ENCODE data around the gene PRPH.
"Not testable (repeated sequence)": the region's sequence is repeated elsewhere in the genome, so short reads cannot be mapped to it uniquely, and the experiment has no call there.

PRPH gene

DNA sequence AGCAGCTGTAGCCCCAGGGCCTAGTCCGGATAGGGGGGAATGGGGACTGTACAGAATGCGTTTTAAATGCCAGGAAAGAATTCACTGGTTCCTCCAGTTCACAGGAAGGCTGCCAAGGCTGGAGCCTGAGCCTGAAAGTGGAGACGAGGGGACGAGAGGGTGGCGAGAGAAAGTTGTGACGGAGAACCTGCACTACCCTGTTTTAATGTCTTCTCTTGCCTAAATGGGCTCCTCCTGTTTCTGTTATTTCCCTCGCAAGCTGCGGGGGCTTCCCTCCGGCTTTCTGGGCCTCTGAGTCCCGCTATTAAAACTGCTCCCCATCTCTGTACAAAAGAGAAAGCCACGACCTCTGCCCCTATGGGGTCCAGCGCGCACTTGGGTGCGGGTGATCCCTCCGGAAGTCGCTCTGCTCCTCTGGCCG is 37.5 kb downstream of the PRPH start:
- no peak for DNase-seq (ENCODE audit: low read depth in 1 of 2, low spot score in 1 of 2)

DNA sequence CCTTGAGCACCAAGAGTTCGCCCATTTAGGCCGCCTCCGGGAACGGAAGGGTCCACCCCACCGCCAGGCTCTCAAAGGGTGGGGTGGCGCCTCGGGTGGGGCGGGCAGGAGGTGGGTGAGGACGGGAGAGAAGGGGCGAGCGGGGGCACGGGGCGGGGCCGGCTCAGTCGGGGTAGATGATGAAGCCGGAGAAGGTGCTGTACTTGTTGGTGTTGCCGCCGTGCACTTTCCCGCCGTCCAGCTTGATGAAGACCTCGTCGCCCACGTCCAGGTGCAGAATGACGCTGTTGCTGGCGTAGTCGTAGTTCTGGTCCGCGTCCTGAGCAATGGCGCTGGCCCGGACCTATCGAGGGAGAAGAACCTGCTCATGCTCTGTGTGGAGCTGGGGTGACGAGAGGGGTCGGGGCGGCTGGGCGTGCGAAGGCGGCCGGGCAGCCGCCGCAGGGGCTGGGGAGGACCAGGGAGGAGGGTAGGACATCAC is 38.0 kb downstream of the PRPH start:
- DNase-seq (ENCODE audit: low read depth in 1 of 2, low spot score in 1 of 2) = no peak

DNA sequence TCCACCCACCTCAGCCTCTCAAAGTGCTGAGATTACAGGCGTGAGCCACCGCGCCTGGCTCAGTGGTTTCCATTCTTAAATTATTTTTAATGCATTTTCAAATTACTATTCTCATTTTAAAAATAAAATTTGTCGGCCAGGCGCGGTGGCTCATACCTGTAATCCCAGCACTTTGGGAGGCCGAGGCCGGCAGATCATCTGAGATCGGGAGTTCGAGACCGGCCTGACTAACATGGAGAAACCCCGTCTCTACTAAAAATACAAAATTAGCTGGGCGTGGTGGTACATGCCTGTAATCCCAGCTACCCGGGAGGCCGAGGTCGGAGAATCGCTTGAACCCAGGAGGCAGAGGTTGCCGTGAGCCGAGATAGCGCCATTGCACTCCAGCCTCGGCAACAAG is 38.8 kb downstream of the PRPH start:
- not testable (repeated sequence) for DNase-seq (ENCODE audit: low read depth in 1 of 2, low spot score in 1 of 2)

DNA sequence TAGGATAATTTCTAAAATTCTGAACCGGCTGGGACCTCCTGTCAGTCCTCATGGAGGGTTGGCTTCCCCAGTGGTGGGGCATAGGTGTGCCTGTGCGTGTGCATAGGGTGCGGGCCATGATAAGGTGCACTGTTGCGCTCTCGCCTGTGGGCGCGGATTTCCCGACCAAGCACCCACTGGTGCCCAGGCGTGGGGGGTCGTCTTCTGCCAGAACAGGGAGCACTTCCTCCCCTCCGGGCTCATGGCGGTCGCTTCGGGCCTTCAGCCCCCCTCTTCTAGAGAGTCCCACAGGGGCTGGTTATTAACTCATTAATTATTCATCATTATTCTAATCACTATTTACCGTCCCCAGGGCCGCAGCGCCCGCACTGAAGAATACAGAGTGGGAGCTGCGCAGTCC is 39.3 kb downstream of the PRPH start:
- DNase-seq (ENCODE audit: low read depth in 1 of 2, low spot score in 1 of 2) = no peak

DNA sequence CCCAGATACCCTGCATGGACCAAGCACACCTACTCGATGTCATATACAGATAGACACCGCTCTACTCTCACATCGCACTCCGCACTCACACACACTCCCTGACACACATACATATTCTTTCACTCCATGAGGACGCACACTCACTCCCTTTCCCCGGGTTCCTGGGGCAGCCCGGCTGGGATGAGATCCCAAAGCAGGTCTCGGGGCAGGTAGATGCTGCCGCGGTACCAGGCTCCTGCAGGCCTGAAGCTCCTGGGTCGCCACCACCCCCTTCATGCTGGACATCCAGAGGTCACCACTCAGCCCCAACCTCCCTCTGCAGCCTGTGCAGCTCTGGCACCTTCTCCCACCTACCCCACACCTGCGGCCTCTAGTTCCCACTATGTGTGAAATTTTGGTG is 39.7 kb downstream of the PRPH start:
- DNase-seq (ENCODE audit: low read depth in 1 of 2, low spot score in 1 of 2) = no peak

DNA sequence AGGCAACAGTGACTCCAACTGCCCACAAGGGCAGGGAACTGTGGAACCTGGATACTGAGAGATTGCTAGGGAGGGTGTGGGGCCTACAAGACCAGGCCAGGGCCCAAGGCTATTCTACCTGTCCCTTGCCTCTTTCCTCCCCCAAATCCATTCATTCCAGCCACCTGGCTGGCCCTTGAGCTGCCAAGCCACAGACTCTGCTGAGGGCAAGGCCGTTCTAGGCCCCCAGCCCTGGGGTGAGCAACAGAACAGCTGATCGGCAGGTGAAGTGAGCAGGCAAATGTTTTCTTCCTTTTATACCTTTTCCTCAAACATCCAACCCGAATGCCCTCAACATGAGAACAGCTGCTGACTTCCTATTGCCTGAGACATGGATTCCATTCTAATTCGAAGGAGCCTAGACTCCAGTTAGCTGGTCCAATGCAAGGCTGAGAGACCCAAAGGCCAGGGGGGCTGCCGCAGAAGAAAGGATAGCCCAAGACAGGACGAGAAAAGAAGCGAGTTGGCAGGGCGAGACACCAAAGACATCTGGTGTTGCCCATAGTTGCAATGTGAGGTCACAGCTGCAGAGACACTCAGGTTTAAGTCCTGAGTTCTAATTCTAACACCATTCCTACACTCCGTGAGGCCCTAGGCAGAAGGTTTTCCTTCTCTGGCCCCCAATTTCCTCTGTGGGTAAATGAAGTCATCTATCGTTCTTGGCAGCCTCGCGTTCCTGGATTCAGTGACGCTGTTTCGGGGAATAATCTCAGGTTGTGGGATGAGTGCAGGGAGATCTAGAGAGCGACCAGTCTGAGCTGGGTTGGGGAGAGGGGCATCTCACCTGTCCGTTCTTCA is 40.4 kb downstream of the PRPH start:
- no peak for DNase-seq (ENCODE audit: low read depth in 1 of 2, low spot score in 1 of 2)

DNA sequence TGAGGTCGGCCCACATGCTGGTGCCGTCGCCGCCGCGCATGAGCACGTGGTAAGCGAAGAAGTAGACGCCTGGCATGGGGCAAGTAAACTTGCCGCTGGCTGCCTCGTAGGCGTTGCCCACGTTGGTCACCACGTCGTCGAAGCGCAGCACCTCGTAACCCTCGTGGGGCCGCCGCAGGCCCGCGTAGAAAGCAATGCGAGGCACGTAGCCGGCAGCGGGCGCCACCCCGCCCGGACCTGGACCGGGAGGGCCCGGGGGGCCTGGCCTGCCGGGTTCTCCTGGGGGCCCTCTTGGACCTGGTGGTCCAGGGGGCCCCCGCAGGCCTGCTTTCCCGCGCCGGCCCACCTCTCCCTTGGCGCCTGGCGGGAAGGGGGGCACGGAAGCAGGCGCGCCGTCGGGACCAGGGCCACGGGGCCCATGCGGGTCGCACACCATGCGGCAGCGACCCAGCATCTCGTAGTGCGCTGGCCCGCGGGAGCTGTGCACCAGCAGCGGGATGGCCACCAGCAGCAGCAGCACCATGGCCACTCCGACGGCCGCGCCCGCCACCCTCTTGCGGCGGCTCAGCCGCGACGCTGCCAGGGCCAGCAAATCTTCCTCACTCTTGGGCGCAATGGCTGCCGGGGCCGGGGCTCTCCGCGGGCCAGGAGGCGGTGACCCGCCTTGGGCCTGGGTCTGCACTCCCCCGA is 41.2 kb downstream of the PRPH start:
- no peak for DNase-seq (ENCODE audit: low read depth in 1 of 2, low spot score in 1 of 2)

DNA sequence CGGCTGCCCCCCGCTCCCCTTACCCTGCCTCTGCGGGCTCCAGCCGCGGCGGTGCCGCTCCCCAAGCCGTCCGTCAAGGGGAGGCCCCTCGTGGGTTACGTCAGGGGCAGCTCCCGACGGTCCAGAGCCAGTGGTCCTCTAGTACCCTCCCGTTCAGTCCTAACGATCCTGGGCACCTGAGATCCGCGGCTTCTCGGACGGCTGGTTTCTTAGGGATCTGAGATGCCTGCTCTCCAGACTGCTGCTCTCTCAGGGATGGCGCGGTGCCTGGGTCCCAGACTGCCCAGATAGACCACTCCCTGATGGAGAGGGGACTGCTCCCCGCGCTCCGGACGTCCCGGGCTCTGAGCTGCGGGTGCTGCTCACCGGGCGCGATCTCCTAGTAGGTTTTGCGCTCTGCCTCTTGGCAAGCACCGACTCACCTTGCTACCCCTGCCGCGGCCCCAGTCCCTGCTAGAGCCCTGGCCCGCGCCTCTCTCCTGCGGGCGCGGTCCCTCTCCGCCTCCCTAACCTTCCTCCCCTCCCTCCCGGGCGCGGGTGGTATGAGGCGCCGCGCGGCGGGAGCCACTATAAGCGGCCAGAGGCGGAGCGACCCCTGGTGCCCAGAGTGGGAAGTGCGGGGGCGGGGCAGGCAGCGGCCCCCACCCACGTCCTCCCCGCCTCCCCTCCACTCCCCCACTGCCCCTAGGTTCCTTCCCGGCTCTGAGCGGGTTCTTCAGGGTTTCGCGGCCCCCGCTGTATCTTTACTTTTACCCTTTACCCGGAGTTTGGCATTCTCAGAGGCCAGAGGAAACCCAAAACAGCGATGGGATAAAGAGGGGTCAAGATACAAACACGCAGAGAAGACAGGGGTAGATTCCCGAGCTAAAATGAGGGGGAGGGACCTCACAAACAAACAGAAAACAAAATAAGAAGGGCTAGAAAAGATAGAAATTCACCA is 42.0 kb downstream of the PRPH start, which contains the start of gene C1QL4:
Gene C1QL4 (minus strand): TSS at position 544 of the 940 bp plus-strand sequence. CDS start 711 bp downstream, outside the sequence.
- peak; percentile 72 to 80 for DNase-seq (ENCODE audit: low read depth in 1 of 2, low spot score in 1 of 2)

DNA sequence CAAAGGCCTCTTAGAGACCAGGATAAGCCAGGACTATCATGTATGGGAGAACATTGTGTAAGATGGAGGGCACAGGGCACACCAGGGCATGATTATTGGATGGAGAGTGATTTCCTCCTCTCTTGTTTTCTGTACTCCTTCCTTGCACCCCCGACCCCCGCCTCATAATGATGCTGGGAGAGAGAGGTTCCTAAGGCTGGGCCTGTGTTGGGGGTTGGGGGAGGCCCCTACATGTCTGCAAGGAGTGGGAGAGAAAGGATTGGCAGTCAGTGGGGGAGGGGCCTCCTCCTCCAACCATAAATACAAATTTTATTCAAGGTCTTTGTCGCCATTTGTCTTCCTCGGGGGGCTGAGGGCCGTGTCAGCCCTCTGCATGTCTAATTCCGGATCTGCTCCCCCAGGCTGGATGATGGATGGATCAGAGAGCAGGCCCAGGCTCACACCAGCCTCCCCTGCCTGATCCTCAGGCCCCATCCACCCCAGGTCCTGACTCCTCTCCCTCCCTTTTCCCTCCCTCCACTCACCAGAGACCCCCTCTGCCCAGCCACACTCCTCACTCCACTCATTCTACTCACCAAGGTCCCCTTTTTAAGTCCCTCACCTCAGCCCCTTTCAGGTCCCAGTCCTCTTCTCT is 44.0 kb downstream of the PRPH start:
- no peak for DNase-seq (ENCODE audit: low read depth in 1 of 2, low spot score in 1 of 2)

DNA sequence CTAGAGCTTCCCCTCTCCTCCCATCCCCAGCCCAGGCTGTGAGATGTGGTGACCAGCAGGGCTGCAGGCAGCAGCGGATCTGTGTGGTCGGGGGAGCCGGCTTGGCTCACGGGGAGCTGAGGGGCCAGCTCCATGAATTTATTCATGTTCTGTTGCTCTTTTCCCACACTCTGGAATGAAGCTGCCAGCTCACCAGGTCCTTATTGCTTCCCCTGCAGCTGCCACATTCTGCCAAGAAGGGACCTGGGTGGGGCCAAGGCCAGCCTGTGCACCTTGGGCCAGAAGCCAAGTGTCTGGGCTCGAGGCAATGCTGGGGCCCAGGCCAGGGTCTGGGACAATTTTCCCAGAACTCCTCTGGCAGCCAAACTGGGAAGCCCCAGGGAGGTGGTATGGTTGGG is 44.5 kb downstream of the PRPH start:
- DNase-seq (ENCODE audit: low read depth in 1 of 2, low spot score in 1 of 2) = no peak

DNA sequence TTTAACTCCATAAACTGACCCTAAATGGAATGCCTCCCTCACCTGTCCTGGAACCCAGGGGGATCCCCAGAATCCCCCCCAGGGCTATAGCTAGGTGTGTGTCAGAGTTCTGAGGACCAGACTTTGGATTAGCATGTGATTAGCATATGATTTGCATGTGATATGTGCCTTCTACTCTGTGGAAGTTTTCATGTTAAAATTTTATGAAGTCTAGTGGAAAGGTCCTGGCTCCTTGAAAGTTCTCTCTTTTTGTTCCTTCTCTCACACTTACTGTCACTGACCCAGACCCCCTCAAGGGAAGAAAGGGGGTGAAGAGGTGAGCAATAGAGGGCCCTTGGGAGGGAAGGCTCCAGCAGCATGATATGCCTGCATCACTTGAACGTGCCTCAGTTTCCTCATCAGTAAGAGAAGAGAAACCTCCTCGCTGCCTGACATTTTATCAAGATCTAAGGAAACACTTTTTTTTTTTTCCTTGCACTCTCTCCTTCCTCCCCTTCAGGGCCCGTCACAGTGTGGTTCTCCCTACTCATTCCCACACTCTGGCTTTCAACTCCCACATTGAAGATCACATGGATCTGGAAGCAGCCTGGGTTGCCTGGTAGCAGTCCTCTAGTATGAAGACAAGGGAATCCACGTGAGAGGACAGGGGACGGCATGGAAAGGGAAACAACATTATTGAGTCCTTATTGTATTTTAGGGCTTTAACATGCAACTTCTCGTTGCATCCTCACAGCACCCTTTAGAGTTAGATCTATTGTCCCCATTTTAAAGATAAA is 45.3 kb downstream of the PRPH start:
- DNase-seq (ENCODE audit: low read depth in 1 of 2, low spot score in 1 of 2) = no peak

DNA sequence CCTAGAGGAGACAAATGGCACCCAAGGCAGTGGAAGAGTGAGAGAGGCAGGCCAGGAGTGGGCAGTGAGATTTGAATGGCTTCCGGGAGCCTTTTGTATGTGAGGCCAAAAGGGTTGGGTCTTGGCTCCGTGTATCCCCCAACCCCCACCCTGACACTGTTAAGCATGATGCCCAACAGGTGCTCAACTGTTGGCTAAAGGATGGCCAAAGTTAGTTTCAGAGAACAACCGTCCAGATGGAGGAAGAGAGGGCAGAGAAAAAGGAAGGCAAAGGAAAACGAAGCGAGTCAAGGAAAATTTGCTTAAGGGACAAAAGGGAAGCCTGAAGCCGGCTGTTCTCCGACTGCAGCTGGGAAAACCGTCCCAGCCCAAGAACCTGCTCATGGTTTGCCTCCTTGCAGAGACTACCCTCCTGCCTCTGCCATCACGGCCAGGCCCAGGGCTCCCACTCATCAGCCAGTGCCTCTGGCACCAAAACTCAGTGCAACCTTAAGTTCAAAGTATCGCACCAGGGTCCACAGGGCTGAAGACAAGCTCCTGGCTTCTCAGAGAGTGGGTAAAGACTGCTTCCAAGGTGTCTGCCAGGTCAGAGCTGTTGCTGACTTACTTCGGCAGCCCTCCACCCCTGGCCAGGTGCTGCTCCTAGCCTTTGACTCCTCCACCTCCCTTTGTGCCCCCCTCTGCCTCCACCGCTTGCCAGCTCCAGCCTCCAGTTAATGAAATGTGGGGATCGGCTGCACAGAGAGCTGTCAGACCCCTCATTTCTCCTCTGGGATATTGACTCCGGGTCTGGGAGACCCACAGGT is 46.2 kb downstream of the PRPH start:
- no peak for DNase-seq (ENCODE audit: low read depth in 1 of 2, low spot score in 1 of 2)

DNA sequence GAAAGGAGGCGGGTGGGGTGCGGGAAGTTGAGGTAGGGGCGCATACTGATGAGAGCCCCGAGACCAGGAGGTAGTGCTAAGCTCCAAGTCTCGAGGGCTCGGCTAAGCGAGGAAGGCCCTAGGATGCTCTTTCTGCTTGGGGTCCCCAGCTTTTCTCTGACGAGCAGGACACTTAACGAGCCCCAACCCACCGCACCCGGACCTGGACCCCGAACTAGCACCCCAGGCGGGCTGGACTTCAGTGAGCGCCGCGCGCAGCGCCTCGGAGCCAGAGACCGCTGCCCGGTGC is 46.8 kb downstream of the PRPH start:
- no peak for DNase-seq (ENCODE audit: low read depth in 1 of 2, low spot score in 1 of 2)

DNA sequence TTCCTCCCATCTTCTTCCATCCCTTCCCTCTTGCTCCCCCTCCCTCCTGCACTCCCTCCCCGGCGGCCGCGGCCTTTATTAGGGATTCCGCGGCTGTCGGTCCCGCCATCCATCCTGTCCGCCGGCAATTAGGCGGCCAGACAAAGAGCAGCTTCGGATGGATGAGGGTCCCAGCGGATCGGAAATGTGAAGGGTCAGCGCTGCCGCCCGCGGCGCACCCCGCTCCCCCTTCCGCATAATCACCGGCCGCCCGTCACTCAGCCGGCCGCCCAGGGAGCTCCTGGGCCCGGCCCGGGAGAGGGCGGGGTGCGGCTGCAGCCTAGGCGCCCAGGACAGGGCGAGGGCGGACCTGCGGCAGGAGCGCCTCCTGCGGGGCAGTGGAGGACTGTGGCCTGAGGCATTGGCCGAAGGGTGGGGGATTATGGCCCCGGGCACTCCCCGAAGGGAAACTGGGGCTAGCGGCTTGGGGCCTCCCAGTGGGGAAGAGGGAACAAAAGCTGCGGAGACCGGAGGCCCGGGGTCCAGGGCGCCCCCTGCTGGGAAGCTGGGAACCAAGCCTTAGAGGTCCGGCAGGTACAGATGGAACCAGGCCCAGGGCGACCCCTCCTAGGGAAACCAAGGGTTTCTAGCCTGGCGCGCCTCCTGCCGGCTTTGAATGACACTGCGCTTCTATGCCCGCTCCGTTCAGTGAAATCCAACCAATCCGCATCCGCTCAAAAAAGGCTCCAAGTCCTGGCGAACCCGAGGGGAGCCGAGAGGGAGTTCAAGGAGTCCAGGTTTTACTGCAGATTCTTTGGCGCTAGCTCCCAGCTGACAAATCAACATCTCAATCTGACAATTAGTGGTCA is 47.3 kb downstream of the PRPH start:
- peak; percentile 55 to 62 for DNase-seq (ENCODE audit: low read depth in 1 of 2, low spot score in 1 of 2)

DNA sequence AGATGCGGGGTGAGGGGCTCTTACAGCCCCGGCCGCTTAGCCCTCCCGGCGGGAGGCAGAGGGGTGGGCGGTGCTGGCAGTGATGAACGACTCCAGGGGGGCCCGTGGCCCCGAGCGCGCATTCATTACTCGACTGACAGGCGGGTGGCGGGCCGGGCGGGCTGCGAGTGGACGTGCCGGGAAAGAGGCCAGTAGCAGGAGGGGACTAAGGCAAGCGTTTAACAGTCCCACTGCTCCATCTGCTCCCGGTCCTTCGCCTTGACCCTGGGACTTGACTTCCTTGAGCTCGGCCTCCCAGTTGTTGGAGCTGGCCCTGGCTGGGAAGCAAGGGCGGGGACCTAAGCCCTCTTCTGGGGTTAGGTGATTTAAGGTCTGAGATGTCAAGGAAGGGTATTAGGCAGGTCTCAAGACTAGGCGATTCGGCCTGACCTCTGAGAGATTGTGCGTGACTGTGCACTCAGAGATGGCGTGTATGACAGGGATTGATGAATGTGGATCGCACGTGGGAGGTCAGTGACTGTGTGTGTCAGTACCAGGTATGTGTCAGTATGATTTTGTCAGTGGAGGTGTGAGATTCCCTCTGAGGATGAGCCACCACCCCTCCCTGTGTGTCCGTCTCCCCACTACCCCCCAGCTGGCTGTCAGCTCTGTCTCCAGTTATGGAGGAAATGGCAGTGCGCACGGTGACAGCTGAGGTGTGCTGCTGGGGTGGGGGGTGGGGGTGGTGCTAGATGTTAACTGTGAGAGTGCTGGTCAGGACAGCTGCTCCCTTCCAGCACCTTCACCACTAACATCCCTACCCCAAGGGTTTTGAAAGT is 48.2 kb downstream of the PRPH start:
- DNase-seq (ENCODE audit: low read depth in 1 of 2, low spot score in 1 of 2) = peak in 1 of 2 donors; percentile 48

DNA sequence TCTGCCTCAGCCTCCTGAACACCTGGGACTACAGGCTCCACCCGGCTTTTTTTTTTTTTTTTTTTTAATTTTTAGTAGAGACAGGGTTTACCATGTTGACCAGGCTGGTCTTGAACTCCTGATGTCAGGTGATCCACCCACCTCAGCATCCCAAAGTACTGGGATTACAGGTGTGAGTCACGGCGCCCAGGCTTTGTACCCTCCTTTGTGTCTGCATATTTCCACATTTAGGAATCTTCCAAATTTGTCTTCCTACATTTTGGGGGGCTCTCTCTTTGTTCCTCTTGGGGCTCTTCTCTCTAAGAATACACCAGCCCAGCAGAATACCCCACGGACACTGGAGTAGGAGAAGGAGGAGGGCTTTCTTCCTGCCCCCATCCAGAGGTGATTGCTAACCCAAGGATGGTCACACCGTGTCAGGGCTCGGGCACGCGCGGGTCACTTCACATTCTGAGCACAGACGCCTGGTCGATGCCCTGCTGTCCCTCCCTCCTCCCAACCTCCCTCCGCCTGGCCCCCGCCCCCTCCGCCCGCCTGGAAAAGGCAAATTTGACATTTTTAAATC is 49.6 kb downstream of the PRPH start:
- DNase-seq (ENCODE audit: low read depth in 1 of 2, low spot score in 1 of 2) = no peak

Measured in activated CD4-positive, alpha-beta T cell treated with anti-CD3 and anti-CD28 coated beads, Interleukin-2, amount 50 U/mL, for 24 hours (primary cell).